ENCODE results near the gene PLEKHH1. TPM values are rescaled to one million over a fixed set of nuclear protein-coding genes. Genes with fewer than 3 reads are reported as not detected.

Gene PLEKHH1
- total RNA-seq, 1 donor from 2014 or later = 32.4 TPM

GRCh38 chr14:67581643-67582042 is 48.6 kb downstream of the PLEKHH1 start:
- Mint-ChIP-seq H3K27me3 (ENCODE audit: unreplicated experiment) (no peaks in the 10 kb centered on the region), H3K9me3 (ENCODE audit: unreplicated experiment) (peaks cover 2% of the 10 kb centered on the region), H3K4me1 (ENCODE audit: low read depth, unreplicated experiment) (peaks cover 1% of the 10 kb centered on the region), H3K4me3 (ENCODE audit: unreplicated experiment) (no peak overlapping the region), H3K36me3 (ENCODE audit: unreplicated experiment) (no peaks in the 10 kb centered on the region), H3K27ac (ENCODE audit: unreplicated experiment) (no peak overlapping the region)
- DNase-seq = no peak
- no peak for TF ChIP-seq CTCF (IDR thresholded peaks at IDR 0.05; ENCODE audit: partially characterized antibody, unreplicated experiment)

GRCh38 chr14:67582061-67582460 is 49.0 kb downstream of the PLEKHH1 start:
- Mint-ChIP-seq H3K4me1 (ENCODE audit: low read depth, unreplicated experiment) (peaks cover 1% of the 10 kb centered on the region), H3K27ac (ENCODE audit: unreplicated experiment) (no peak overlapping the region), H3K9me3 (ENCODE audit: unreplicated experiment) (peaks cover 2% of the 10 kb centered on the region), H3K4me3 (ENCODE audit: unreplicated experiment) (no peak overlapping the region), H3K27me3 (ENCODE audit: unreplicated experiment) (no peaks in the 10 kb centered on the region), H3K36me3 (ENCODE audit: unreplicated experiment) (no peaks in the 10 kb centered on the region)
- TF ChIP-seq CTCF (IDR thresholded peaks at IDR 0.05; ENCODE audit: partially characterized antibody, unreplicated experiment) = no peak
- DNase-seq = no peak

- H3K36me3 Mint-ChIP-seq (ENCODE audit: unreplicated experiment) = no peaks in the 10 kb centered on the region
- peak; percentile 47 for DNase-seq
- H3K27ac Mint-ChIP-seq (ENCODE audit: unreplicated experiment) = no peak overlapping the region
- H3K27me3 Mint-ChIP-seq (ENCODE audit: unreplicated experiment) = no peaks in the 10 kb centered on the region
- peaks cover 2% of the 10 kb centered on the region for H3K9me3 Mint-ChIP-seq (ENCODE audit: unreplicated experiment)
- H3K4me1 Mint-ChIP-seq (ENCODE audit: low read depth, unreplicated experiment) = peaks cover 1% of the 10 kb centered on the region
- TF ChIP-seq CTCF (IDR thresholded peaks at IDR 0.05; ENCODE audit: partially characterized antibody, unreplicated experiment) = peak; percentile 67
- no peak overlapping the region for H3K4me3 Mint-ChIP-seq (ENCODE audit: unreplicated experiment)
These were observed 50.9 kb downstream of the PLEKHH1 start for GRCh38 chr14:67583711-67584644.

GRCh38 chr14:67584978-67585377 is 51.9 kb downstream of the PLEKHH1 start:
- Mint-ChIP-seq H3K36me3 (ENCODE audit: unreplicated experiment) (no peaks in the 10 kb centered on the region), H3K4me3 (ENCODE audit: unreplicated experiment) (no peak overlapping the region), H3K9me3 (ENCODE audit: unreplicated experiment) (no peaks in the 10 kb centered on the region), H3K27me3 (ENCODE audit: unreplicated experiment) (no peaks in the 10 kb centered on the region), H3K27ac (ENCODE audit: unreplicated experiment) (no peak overlapping the region), H3K4me1 (ENCODE audit: low read depth, unreplicated experiment) (peaks cover 1% of the 10 kb centered on the region)
- no peak for TF ChIP-seq CTCF (IDR thresholded peaks at IDR 0.05; ENCODE audit: partially characterized antibody, unreplicated experiment)
- no peak for DNase-seq

- H3K4me1 Mint-ChIP-seq (ENCODE audit: low read depth, unreplicated experiment) = no peaks in the 10 kb centered on the region
- no peak for DNase-seq
- no peak overlapping the region for H3K4me3 Mint-ChIP-seq (ENCODE audit: unreplicated experiment)
- H3K9me3 Mint-ChIP-seq (ENCODE audit: unreplicated experiment) = no peaks in the 10 kb centered on the region
- no peaks in the 10 kb centered on the region for H3K27me3 Mint-ChIP-seq (ENCODE audit: unreplicated experiment)
- H3K36me3 Mint-ChIP-seq (ENCODE audit: unreplicated experiment) = no peaks in the 10 kb centered on the region
- TF ChIP-seq CTCF (IDR thresholded peaks at IDR 0.05; ENCODE audit: partially characterized antibody, unreplicated experiment) = no peak
- no peak overlapping the region for H3K27ac Mint-ChIP-seq (ENCODE audit: unreplicated experiment)
These were observed 53.3 kb downstream of the PLEKHH1 start for GRCh38 chr14:67586369-67586768.
